Kidney (tissue), 14 donors: ENCODE measurements around the gene PPEF2. TPM values are rescaled to one million over a fixed set of nuclear protein-coding genes. Genes with fewer than 3 reads are reported as not detected.
A peak's percentile ranks its signal among the peaks of the same experiment; 100 is the strongest.
"Not testable (repeated sequence)": the region's sequence is repeated elsewhere in the genome, so short reads cannot be mapped to it uniquely, and the experiment has no call there.

ENCODE experiments used
- DNase-seq, 5 donors: peaks; one replicate each; pipeline ENCODE4 v3.0.0-alpha.2; 2013 to 2020
- FAIRE-seq: peaks from 2 replicates; lab custom pipeline; 2012; peaks lifted over from hg19 to GRCh38; lab: Jason Lieb, UNC
- H3K27ac ChIP-seq, 2 donors: one replicate each; pipeline ENCODE4 v1.7.0; 2013; ENCODE audit warnings: low read depth in 2 of 2, low read length in 2 of 2, inconsistent platforms in 1 of 2
- H3K27me3 ChIP-seq: one replicate; pipeline ENCODE4 v1.7.1; 2013; ENCODE audit warnings: low read length, inconsistent platforms; ENCODE audit not compliant: control insufficient read depth, insufficient read depth
- H3K36me3 ChIP-seq, 3 donors: one replicate each; pipeline versions ENCODE4 v1.7.0 to v1.7.1; 2013; ENCODE audit warnings: low read length in 3 of 3, control low read depth in 1 of 3, inconsistent platforms in 1 of 3; ENCODE audit not compliant: insufficient read depth in 3 of 3, control insufficient read depth in 2 of 3
- H3K4me1 ChIP-seq, 3 donors: one replicate each; pipeline versions ENCODE4 v1.7.0 to v1.7.1; 2013; ENCODE audit warnings: low read length in 3 of 3, inconsistent platforms in 1 of 3, low read depth in 1 of 3; ENCODE audit not compliant: control insufficient read depth in 2 of 3, insufficient read depth in 2 of 3
- H3K4me3 ChIP-seq, 3 donors: one replicate each; pipeline versions ENCODE4 v1.7.0 to v1.8.1; 2013; ENCODE audit warnings: low read length in 3 of 3, control low read depth in 1 of 3, inconsistent platforms in 1 of 3
- H3K9ac ChIP-seq, 3 donors: one replicate each; pipeline versions ENCODE4 v1.7.0 to v1.7.1; 2013; ENCODE audit warnings: low read length in 3 of 3, control low read depth in 1 of 3, inconsistent platforms in 1 of 3
- H3K9me3 ChIP-seq, 3 donors: one replicate each; pipeline versions ENCODE4 v1.7.0 to v1.7.1; 2013; ENCODE audit warnings: low read length in 3 of 3, control low read depth in 1 of 3, inconsistent platforms in 1 of 3; ENCODE audit not compliant: control insufficient read depth in 2 of 3, insufficient read depth in 1 of 3
- CTCF ChIP-seq: IDR thresholded peaks from 3 replicates; pipeline ENCODE4 v1.5.1; 2012; ENCODE audit warnings: mild to moderate bottlenecking, moderate library complexity, borderline replicate concordance; ENCODE audit not compliant: insufficient read depth; ENCODE audit errors: extremely low read depth
- intact Hi-C: fragments of 100-400 bp; cut with DNase I; formaldehyde crosslinking; loops from one replicate; pipeline ENCODE4 v1.11.1; 2022
- polyA plus RNA-seq: library from polyadenylated mRNA; stranded (reverse); fragments of 350-450 nt; fragmentation: Illumina TruSeq; extraction: RNeasy Lipid Tissue Mini Kit (QIAGEN cat#74804); gene quantifications from one replicate; pipeline ENCODE4 v1.2.3, GENCODE V29; 2014; ENCODE audit warnings: low read depth, low replicate concordance; ENCODE audit not compliant: insufficient read depth
- total RNA-seq: library from RNA; stranded (reverse); fragmentation: NEBNext Ultra II Directional; extraction: Animal tissue kit (Norgen Biotek cat#: 25700); gene quantifications from one replicate; pipeline ENCODE4 v1.2.1, GENCODE V29; 2021
- donor health status: control.
- donor health status: control.
- donor health status: control.
- donor health status: control.
- donor health status: control.
- donor health status: DM: yes; HTN: yes; CAD: no.
- donor health status: Normal renal cell carcinoma (clear cell type).

Gene PPEF2
- total and polyA plus RNA-seq, 2 donors from 2014 or later = not detected

GRCh38 chr4:75916091-75916661, 13.9 kb upstream of the PPEF2 start:
- FAIRE-seq (peak; percentile 98), DNase-seq (peak in 3 of 5 donors; percentile 56 to 85 (median 83))
- Histone ChIP-seq H3K4me3 (peak overlapping the region in 2 of 3 donors; percentile 27 to 37), H3K9ac (no peak overlapping the region), H3K27ac (peak overlapping the region; percentile 7 to 48), H3K36me3 (peaks cover 0 to 3% (median 3%) of the 10 kb centered on the region in 3 donors), H3K4me1 (peaks cover 0 to 5% (median 0%) of the 10 kb centered on the region in 3 donors), H3K27me3 (no peaks in the 10 kb centered on the region), H3K9me3 (no peaks in the 10 kb centered on the region)
- peak; percentile 80 for TF ChIP-seq CTCF
- intact Hi-C loops = no loop called here

- no peak overlapping the region for H3K4me3 ChIP-seq
- intact Hi-C loops = no loop called here
- H3K9ac ChIP-seq = no peak overlapping the region
- no peak for TF ChIP-seq CTCF
- H3K27ac ChIP-seq = no peak overlapping the region
- no peaks in the 10 kb centered on the region for H3K9me3 ChIP-seq
- DNase-seq (no peak), FAIRE-seq (no peak)
- H3K36me3 ChIP-seq = no peaks in the 10 kb centered on the region
- H3K27me3 ChIP-seq = no peaks in the 10 kb centered on the region
- peaks cover 0 to 9% (median 0%) of the 10 kb centered on the region in 3 donors for H3K4me1 ChIP-seq
These were observed 10.7 kb upstream of the PPEF2 start for GRCh38 chr4:75912968-75913367.

GRCh38 chr4:75910831-75911230, 8.6 kb upstream of the PPEF2 start:
- DNase-seq, H3K9me3 ChIP-seq, H3K27me3 ChIP-seq, intact Hi-C loops, H3K9ac ChIP-seq, H3K36me3 ChIP-seq, FAIRE-seq, H3K4me3 ChIP-seq, H3K4me1 ChIP-seq, H3K27ac ChIP-seq: not testable (repeated sequence)

- H3K4me3 ChIP-seq = no peak overlapping the region
- H3K9me3 ChIP-seq = no peaks in the 10 kb centered on the region
- no peak for DNase-seq
- peaks cover 0 to 5% (median 0%) of the 10 kb centered on the region in 3 donors for H3K4me1 ChIP-seq
- H3K36me3 ChIP-seq = no peaks in the 10 kb centered on the region
- no peak for TF ChIP-seq CTCF
- H3K27me3 ChIP-seq = no peaks in the 10 kb centered on the region
- no peak overlapping the region for H3K27ac ChIP-seq
- intact Hi-C loops = no loop called here
- no peak for FAIRE-seq
- H3K9ac ChIP-seq = no peak overlapping the region
These were observed 7.2 kb upstream of the PPEF2 start for GRCh38 chr4:75909405-75909804.
